Retina (tissue), 1 donor: ENCODE measurements around the gene GPHN.
"Not testable (repeated sequence)": the region's sequence is repeated elsewhere in the genome, so short reads cannot be mapped to it uniquely, and the experiment has no call there.

Experiments
- DNase-seq: peaks from one replicate; pipeline ENCODE4 v3.0.0-alpha.2; 2016

Gene GPHN

DNA sequence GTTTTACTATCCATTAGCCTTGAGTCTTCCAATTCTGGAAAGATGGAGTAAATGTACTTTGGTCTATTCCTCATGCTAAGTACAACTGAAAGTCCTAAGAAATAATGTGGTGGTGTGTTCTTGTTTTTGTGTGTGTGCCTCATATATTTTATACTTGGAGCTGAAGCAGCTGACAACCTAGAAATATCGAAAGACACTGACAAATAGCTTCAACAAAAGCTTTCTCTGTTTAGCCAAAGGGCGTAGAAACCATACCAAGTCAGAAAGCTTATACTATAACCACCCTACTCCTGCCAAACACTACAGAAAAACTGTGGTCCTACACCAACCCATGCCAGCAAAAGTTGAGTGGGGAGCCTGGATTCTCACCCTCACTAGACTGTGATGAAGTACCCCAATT, 188.4 kb downstream of the GPHN start:
- no peak for DNase-seq

DNA sequence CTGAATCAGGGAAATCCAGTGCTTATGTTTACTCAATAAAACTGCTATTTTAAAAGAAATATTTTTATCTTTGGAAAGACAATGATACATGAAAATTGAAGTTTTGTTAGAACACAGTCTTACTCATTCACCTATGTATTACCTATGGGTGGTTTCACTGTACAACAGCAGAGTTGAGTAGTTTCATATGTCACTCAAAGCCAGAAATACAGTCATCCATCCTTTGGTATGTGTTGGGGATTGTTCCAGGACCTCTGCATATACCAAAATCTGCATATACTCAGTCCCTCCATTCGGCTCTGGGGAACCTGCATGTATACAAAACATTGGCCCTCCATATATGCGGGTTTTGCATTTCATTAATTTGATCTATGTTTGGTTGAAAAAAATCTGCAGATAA, 190.6 kb downstream of the GPHN start:
- no peak for DNase-seq

DNA sequence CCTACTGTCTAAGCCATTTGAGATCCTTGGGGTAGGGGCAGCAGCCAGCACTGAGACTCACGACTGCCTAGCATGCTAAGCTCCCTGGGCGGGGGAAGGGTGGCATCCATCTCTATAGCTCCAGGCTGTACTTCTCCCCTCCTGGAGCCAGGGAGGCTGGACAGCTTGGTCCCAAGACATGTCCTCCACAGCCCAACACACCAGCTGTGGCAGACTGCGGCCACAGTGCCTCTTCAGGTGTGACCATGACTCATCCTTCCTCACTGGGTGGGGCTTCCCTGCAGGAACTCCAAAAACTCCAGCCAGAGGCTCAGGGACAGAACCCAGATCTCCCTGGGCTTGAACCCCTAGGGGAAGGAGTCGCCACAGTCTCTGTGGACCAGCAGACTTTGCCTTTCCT, 193.9 kb downstream of the GPHN start:
- DNase-seq: no peak

DNA sequence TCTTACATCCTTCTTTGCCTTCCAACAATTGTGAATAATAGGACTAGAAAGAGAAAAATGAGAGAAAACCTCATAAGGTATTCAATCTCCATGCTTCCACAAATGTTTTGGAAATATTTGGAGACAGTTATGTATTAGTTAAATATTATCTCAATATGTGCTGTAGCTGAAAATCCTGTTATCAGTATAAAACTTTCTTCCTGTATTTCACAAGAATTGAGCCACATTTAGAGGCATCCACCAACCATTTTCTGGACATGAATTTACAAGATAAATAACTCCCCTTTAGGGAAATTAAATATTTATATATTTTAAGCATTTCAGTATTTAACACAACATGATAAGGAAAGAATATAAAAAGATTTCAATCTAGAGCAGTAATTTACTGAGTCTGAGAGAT, 200.3 kb downstream of the GPHN start:
- no peak for DNase-seq

DNA sequence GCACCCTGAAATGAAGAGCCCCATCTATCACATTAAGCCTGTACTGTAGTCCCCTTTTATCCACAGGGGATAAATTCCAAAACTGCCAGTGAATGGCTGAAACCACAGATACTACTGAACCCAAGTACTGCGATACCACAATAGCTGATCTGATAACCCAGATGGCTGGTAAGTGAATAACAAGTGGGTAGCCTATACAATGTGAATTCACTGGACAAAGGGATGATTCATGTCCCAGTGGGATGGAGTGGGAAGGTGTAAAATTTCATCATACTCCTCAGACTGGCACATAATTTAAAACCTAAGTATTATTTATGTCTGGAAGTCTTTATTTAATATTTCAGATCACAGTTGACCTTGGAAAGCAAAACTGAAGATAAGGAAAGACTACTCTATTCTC, 201.3 kb downstream of the GPHN start:
- no peak for DNase-seq

- not testable (repeated sequence) for DNase-seq
Observed at GRCh38 chr14:66714291-66714690, 206.3 kb downstream of the GPHN start.

DNA sequence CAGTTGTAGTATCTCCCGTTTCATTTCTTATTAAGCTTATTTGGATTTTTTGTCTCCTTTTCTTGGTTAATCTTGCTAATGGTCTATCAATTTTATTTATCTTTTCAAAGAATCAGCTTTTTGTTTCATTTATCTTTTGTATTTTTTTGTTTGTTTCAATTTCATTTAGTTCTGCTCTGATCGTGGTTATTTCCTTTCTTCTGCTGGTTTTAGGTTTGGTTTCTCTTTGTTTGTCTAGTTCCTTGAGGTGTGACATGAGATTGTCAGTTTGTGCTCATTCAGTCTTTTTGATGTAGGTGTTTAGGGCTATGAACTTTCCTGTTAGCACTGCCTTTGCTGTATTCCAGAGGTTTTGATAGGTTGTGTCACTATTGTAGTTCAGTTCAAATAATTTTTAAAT, 207.4 kb downstream of the GPHN start:
- not testable (repeated sequence) for DNase-seq

- no peak for DNase-seq
Observed at GRCh38 chr14:66716227-66716626, 208.3 kb downstream of the GPHN start.

- no peak for DNase-seq
Observed at GRCh38 chr14:66717561-66718140, 209.7 kb downstream of the GPHN start.

- DNase-seq: no peak
Observed at GRCh38 chr14:66724996-66725395, 217.0 kb downstream of the GPHN start.

DNA sequence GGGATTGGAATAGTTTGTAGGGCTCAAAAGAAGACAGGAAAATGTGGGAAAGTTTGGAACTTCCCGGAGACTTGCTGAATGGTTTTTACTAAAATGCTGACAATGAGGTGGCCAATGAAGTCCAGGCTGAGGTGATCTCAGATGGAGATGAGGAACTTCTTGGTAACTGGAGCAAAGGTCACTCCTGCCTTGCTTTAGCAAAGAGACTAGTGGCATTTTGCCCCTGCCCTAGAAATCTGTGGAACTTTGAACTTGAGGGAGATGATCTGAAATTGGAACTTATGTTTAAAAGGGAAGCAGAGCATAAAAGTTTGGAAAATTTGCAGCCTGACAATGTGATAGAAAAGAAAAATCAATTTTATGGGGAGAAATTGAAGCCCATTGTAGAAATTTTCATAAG, 223.4 kb downstream of the GPHN start:
- DNase-seq: not testable (repeated sequence)

DNA sequence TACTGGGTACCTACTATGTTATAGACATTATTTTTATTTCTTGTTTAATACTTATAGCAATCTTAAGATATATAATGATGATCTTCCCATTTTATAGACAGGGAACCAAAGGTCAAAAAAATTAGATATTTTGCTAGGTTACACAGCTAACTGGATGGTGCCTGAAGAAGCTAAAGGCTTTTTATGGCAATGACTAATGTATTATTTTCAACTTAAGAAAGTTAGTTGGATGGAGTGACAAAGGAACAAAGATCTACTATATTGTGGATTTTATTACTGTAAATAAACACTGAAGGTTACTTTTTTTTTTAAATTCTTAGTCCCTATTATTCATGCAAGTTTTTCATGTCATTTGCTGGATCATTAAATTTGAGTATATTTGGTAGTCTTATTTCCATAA, 227.9 kb downstream of the GPHN start:
- no peak for DNase-seq

DNA sequence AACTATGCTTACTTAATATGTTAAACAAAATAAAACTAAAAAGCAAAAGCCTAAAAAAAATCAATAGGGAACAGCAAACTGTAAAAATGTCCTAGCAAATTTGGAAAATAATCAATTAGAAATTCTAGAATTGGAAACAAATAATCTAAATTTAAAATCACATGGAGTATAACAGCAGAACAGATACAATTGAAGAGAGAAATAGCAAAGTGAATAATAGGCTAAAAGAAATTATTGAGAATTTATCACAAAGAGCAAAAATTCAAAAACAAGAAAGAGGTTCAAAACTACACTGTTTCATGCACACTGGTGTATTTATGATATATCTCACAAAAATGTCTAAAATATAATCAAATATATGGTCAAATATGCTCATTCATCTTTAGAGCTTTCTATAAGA, 231.9 kb downstream of the GPHN start:
- DNase-seq: no peak

GRCh38 chr14:66745078-66745477, 237.1 kb downstream of the GPHN start:
- no peak for DNase-seq

GRCh38 chr14:66746316-66747006, 238.5 kb downstream of the GPHN start:
- DNase-seq: no peak

GRCh38 chr14:66752109-66752508, 244.2 kb downstream of the GPHN start:
- DNase-seq: no peak

- no peak for DNase-seq
Observed at GRCh38 chr14:66758031-66758613, 250.2 kb downstream of the GPHN start.

DNA sequence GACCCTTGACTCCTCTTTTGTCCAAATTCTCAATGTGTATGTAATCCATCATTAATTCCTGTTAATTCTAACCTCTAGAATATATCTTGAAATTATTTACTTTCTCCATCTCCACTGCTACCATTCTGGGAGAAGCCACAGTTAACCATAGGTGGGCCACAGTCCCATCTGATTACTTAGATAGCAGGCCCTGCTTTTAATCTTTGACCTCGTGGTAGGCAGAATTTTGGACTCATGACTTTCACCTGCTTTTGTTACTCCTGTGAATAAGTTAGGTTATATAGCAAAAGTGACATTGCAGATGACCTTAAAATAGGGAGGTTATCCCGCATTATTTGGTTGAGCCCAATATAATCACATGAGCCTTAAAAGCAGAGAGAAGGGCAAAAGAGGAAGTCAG, 264.2 kb downstream of the GPHN start:
- no peak for DNase-seq

DNA sequence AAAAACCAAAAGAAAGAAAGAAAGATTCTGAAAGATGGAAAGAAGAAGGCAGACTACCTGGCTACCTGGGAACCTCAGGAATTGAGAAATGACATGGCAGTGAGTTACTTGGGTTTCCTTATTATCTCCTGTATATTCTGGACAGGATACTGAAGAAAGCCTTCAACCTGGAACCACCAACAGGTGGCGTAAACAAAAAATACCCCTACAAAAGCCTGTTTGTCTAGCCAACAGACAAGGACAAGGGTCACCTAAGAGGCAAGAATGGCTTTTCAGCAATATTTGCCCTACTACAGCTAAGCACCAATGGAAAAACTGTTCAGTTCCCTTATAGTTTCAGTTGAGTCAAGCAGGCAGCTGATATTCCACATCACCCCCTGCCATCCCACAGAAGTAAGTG, 274.9 kb downstream of the GPHN start:
- no peak for DNase-seq

DNA sequence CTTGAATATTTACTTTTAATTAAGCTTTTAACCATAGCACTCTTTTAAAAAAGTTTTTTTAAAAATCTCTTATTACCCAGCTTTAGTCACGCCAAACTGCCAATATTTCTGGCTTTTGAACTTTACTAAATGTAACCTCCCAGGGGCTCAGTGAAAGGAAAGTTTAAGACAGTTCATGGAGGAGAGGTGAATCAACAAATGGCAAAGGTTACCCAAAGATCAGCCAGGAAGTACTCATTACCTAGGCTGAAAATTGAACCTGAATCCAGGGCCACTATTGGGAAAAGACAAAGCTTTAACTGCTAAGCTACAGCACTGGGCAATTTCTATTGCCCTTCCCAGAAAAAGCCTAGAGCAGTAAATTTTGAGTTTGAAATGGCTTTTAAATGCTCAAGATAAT, 282.2 kb downstream of the GPHN start:
- no peak for DNase-seq

GRCh38 chr14:66802962-66803361, 295.0 kb downstream of the GPHN start:
- DNase-seq: no peak

DNA sequence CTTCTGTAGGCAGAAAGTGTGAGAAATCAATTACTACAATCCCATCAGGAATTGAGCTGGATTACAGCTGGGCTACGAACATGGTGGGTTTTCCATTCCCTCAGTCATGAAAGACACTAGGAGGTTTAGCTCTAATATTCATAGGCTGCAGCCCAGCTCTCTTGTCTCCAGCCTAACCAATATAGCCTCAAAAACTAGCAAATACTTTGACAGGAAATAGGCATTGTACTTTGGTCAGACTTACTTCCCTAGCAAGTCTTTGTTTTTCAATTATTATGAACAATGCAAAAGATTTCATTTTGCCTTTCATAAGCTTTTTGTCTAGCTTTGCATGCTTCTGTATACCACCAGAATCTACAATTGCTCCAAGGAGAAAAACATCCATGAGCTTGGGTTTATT, 296.2 kb downstream of the GPHN start:
- no peak for DNase-seq

DNA sequence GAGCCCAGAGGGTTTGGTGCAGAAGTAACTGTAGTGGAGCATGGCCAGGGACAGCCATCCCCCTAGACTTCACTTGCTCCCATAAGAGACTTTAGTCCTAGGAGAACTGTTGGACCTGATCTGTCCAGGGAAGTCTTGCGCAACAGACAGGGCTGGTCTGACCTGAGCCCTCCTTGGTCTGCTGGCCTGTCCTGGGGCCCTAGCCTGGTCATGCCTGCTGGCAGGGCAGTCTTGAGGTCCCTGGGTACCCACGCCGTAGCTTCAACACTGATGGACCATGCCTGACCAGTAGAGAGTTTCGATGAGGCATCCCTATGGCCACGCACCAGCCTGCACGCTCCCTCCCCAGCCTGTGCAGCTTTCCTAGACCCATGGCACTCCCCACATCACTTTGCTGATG, 305.7 kb downstream of the GPHN start:
- no peak for DNase-seq

DNA sequence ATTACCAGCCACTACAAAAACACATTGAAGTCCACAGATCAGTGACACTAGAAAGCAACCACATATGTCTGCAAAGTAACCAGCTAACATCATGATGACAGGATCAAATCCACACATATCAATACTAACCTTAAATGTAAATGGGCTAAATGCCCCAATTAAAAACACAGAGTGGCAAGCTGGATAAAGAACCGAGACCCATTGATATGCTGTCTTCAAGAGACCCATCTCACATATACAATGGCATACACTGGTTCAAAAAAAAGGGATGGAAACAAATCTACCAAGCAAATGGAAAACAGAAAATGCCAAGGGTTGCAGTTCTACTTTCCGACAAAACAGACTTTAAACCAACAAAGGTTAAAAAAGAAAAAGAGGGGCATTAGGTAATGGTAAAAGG, 307.7 kb downstream of the GPHN start:
- no peak for DNase-seq

DNA sequence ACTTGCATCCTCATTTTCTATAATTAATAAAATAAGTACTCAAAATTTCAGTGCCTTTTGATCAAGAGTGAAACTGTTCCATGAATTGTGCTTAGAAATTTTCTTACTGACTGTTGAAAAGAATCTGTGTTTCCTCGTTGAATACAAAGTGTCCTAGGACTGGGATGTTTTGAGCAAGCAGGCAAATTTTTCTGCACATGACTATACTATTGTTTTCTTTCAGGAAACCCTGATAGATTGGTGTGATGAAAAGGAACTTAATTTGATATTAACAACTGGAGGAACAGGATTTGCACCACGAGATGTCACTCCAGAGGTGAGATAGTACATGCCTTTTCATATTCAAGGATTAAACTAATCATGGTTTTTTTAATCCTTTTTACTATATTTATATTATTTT, 316.3 kb downstream of the GPHN start:
- DNase-seq: no peak
